ENCODE results near the gene EXOSC7. TPM values are rescaled to one million over a fixed set of nuclear protein-coding genes. Genes with fewer than 3 reads are reported as not detected.
A peak's percentile ranks its signal among the peaks of the same experiment; 100 is the strongest.

Gene EXOSC7
- total and polyA plus RNA-seq, 2 of the 4 experiments (the other 2 are of a cell fraction), result 61.6 to 62.2 TPM

DNA sequence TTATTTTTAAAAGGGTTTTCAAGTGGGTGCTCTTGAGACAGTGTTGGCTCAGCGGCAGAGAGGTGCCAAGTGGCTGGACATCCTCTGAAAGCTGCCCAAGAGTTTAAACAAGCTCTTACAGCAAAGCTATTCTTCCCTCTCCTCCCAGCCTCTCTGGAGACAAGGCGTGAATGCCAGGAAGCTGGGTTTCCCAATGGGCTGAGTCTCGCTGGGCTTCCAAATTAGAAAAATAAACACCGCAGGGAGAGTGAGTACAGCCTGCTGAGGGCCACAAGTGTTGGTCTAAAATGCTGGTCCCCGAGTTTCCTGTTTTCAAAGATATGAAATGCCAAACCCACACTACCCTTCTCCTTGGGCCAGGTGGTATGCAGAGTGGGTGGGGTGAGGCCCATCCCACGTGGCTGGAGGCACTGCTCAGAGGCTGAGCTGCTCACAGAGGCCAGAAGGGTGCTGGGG is 36.4 kb upstream of the EXOSC7 start:
- H3K9me1 ChIP-seq (ENCODE audit: insufficient read depth, low read length), result peaks cover 16% of the 10 kb centered on the region
- H4K91ac ChIP-seq (ENCODE audit: insufficient read depth, low read depth, low read length), result no peak overlapping the region
- H3K4ac ChIP-seq (ENCODE audit: low read depth, low read length), result peak overlapping the region; percentile 21; the same call in 1 of the 2 replicates
- dilution Hi-C loops (cut with HindIII; ENCODE audit: low sequenced_read_pairs, unreplicated experiment), result no loop called here
- H3K79me1 ChIP-seq (ENCODE audit: low read depth in 1 of 2, low read length in 2 of 2), result peaks cover 21 to 54% of the 10 kb centered on the region in 2 experiments
- H2AK9ac ChIP-seq (replicated peaks; ENCODE audit: low read depth, low read length, poor library complexity), result peak overlapping the region; percentile 83
- no peak overlapping the region for H3K18ac ChIP-seq (ENCODE audit: low read depth, low read length)
- in situ Hi-C loops (cut with MboI; ENCODE audit: low sequenced_read_pairs), result no loop called here
- H3K27ac ChIP-seq (ENCODE audit: insufficient read depth, low read length), result peak overlapping the region; percentile 56; the same call in 1 of the 2 replicates
- peaks cover 19% of the 10 kb centered on the region for H3K4me1 ChIP-seq (ENCODE audit: control insufficient read depth, insufficient read depth, low read length)
- H3K36me3 ChIP-seq (ENCODE audit: control insufficient read depth, insufficient read depth, low read length), result peaks cover 14% of the 10 kb centered on the region
- peak overlapping the region; percentile 69 for H2AFZ ChIP-seq (replicated peaks; ENCODE audit: low read length, poor library complexity)
- ChIA-PET CTCF (interaction anchor here (1.4 kb wide), 1 partner anchor 25 kb away, joined by 4 read pairs; no protein-coding TSS in a partner anchor), POLR2A (ENCODE audit: unreplicated experiment) (no interaction called here)
- no peak overlapping the region for H2BK5ac ChIP-seq (ENCODE audit: low read depth, low read length, poor library complexity, severe bottlenecking)
- peaks cover 31% of the 10 kb centered on the region for H4K20me1 ChIP-seq (ENCODE audit: insufficient read depth, low read length)
- DNase-seq, result peak; percentile 43
- no peaks in the 10 kb centered on the region for H3K9me3 ChIP-seq (ENCODE audit: control insufficient read depth, insufficient read depth, low read length)
- peak; percentile 15; the same call in 1 of the 2 replicates for TF ChIP-seq CEBPB (IDR thresholded peaks at IDR 0.05; ENCODE audit: low read depth, low read length)
- TF ChIP-seq RAD21 (IDR thresholded peaks at IDR 0.05; ENCODE audit: low read length), result no peak
- TF ChIP-seq RFX5 (IDR thresholded peaks at IDR 0.05; ENCODE audit: low read depth, low read length), result no peak
- TF ChIP-seq, protein P1, sequence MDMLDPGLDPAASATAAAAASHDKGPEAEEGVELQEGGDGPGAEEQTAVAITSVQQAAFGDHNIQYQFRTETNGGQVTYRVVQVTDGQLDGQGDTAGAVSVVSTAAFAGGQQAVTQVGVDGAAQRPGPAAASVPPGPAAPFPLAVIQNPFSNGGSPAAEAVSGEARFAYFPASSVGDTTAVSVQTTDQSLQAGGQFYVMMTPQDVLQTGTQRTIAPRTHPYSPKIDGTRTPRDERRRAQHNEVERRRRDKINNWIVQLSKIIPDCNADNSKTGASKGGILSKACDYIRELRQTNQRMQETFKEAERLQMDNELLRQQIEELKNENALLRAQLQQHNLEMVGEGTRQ (IDR thresholded peaks at IDR 0.05; ENCODE audit: low read depth, low read length), result no peak
- 0 out of 2 replicates have a peak, but pooled peaks have one; percentile 27 for TF ChIP-seq MXI1 (IDR thresholded peaks at IDR 0.05; ENCODE audit: borderline replicate concordance, low read depth, low read length)
- intact Hi-C loops (cut with micrococcal nuclease), result no loop called here
- H3K9ac ChIP-seq (ENCODE audit: low read depth, low read length), result no peak overlapping the region
- WGBS, 2 experiments (ENCODE audit: extremely low coverage in 2 of 2, insufficient read length in 1 of 2), result no CpG with 5 or more reads among the region's 6 CpGs
- no peaks in the 10 kb centered on the region for H3K27me3 ChIP-seq (ENCODE audit: control insufficient read depth, insufficient read depth, low read length)
- H3K4me2 ChIP-seq (ENCODE audit: low read depth, low read length), result peak overlapping the region; percentile 1; the same call in 1 of the 2 replicates
- no peak overlapping the region for H3K4me3 ChIP-seq (ENCODE audit: insufficient read depth, low read depth, low read length)
- H3K56ac ChIP-seq (ENCODE audit: extremely low read depth, insufficient read depth, low read length), result no peak overlapping the region
- ATAC-seq (ENCODE audit: low read depth), result peak; percentile 82
- no peak overlapping the region for H4K5ac ChIP-seq (ENCODE audit: low read depth, low read length)
- no peak overlapping the region for H2BK15ac ChIP-seq (ENCODE audit: low read depth, low read length)
- H3K23ac ChIP-seq (ENCODE audit: low read depth, low read length), result no peak overlapping the region
- H2BK120ac ChIP-seq (ENCODE audit: low read depth, low read length), result no peak overlapping the region
- peak overlapping the region; percentile 46; the same call in 1 of the 2 replicates for H3K14ac ChIP-seq (replicated peaks; ENCODE audit: low read depth, low read length)
- peak overlapping the region; percentile 36 for H2AK5ac ChIP-seq (ENCODE audit: low read depth, low read length)
- H4K8ac ChIP-seq (ENCODE audit: low read depth in 2 of 2, low read length in 2 of 2), result peak overlapping the region in 1 of 2 experiments; percentile 43; a peak in 1 of 4 replicates
- BruUV-seq (replicated peaks), result no TSS peak
- no peak overlapping the region for H2BK20ac ChIP-seq (ENCODE audit: low read depth, low read length)

Measured in IMR-90 (cell line).